Vagina (tissue), 2 donors: ENCODE results near the gene TDRD3. TPM values are rescaled to one million over a fixed set of nuclear protein-coding genes. Genes with fewer than 3 reads are reported as not detected.

Experiments used
- DNase-seq, 2 donors: peaks; one replicate each; pipeline ENCODE4 v3.0.0-alpha.2; 2017; ENCODE audit errors: extremely low spot score in 2 of 2
- H3K27ac ChIP-seq: fragments of 200-600 bp; sonication (generic); one replicate; pipeline ENCODE4 v1.5.1; 2019
- H3K27me3 ChIP-seq: fragments of 200-600 bp; sonication (generic); one replicate; pipeline ENCODE4 v1.5.1; 2019
- H3K36me3 ChIP-seq, 2 donors: fragments of 200-600 bp; sonication (generic); one replicate each; pipeline ENCODE4 v1.5.1; 2017 to 2019
- H3K4me1 ChIP-seq: fragments of 200-600 bp; sonication (generic); one replicate; pipeline ENCODE4 v1.5.1; 2019
- H3K4me3 ChIP-seq, 2 donors: fragments of 200-600 bp; sonication (generic); 1 replicate in 1 of 2; 2 replicates in 1 of 2; pipeline ENCODE4 v1.5.1; 2016 to 2019
- H3K9me3 ChIP-seq: fragments of 200-600 bp; sonication (generic); one replicate; pipeline ENCODE4 v1.5.1; 2019
- POLR2A ChIP-seq, 2 donors: fragments of 450-650 bp; IDR thresholded peaks; one replicate each; pipeline ENCODE4 v1.6.1; 2017; ENCODE audit warnings: antibody characterized with exemption in 2 of 2, mild to moderate bottlenecking in 2 of 2, moderate library complexity in 2 of 2
- POLR2AphosphoS5 ChIP-seq, 2 donors: sonication (generic); formaldehyde crosslinking; IDR thresholded peaks; one replicate each; pipeline ENCODE4 v1.9.0; 2017; ENCODE audit warnings: antibody characterized with exemption in 2 of 2, mild to moderate bottlenecking in 2 of 2, low read depth in 1 of 2; ENCODE audit not compliant: insufficient read depth in 1 of 2
- intact Hi-C: fragments of 100-400 bp; cut with DNase I; formaldehyde crosslinking; loops from one replicate; pipeline ENCODE4 v1.15.1; 2023
- total RNA-seq: library from RNA; depleted of rRNA; stranded (reverse); fragments of >200 nt; gene quantifications from one replicate; pipeline ENCODE4 v1.2.3, GENCODE V29; 2016
- TF ChIP-seq, protein P1 (sequence below), 3 experiments: fragments of 450-650 bp in 2 of 3; fragments of 200-600 bp in 1 of 3; sonication (generic) in 1 of 3; IDR thresholded peaks; one replicate each; pipeline ENCODE4 v1.5.1; 2017 to 2019; ENCODE audit warnings: antibody characterized with exemption in 3 of 3, mild to moderate bottlenecking in 2 of 3, moderate library complexity in 2 of 3

TDRD3 gene
- total RNA-seq, 1 donor from 2014 or later: 24.6 TPM

DNA sequence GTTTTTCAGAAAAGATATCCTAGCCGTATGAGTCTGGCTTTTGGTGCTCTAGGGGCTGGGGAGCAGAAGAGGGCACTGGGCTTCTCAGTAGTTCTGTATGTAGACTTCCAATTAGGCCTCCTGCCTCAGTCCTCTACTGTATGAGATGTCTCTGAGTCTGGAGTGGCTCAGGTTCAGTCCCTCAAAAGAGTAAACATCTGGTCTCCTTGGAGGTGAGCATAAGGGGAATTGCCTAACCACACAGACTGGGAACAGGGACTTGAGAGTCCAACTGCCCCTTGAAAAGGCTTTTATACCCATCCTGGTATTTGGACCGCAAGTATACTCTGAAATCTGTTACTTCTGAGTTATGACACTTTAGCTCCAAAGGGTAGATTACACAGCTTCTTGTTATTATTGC, 214.5 kb downstream of the TDRD3 start:
- no peaks in the 10 kb centered on the region for H3K36me3 ChIP-seq
- DNase-seq: no peak
- H3K9me3 ChIP-seq: no peaks in the 10 kb centered on the region
- H3K27me3 ChIP-seq: no peaks in the 10 kb centered on the region
- H3K27ac ChIP-seq: no peak overlapping the region
- no peak for TF ChIP-seq POLR2AphosphoS5 (IDR thresholded peaks at IDR 0.05; ENCODE audit: insufficient read depth in 1 of 2, low read depth in 1 of 2)
- intact Hi-C loops: no loop called here
- H3K4me3 ChIP-seq: no peak overlapping the region
- H3K4me1 ChIP-seq: no peaks in the 10 kb centered on the region

DNA sequence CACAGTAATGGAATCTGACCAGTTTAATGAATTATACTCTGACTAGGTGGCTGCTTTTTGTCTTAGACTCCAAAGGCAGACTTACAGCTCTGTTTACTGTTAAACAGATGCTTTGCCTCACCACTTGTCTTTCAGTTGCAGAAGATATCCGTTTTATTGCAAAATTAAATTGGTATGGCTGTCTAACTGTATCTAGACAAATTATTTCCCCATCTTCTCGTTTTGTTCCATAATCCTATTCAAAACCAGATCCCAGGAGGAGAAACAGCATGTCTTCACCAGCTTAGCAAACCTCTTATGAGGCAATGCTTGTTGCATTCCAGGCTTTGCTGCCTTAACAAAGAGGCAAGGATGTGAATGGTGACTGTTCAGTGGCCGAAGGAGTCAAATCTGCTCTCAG, 215.6 kb downstream of the TDRD3 start:
- Histone ChIP-seq H3K36me3 (no peaks in the 10 kb centered on the region), H3K4me1 (no peaks in the 10 kb centered on the region), H3K9me3 (no peaks in the 10 kb centered on the region), H3K27ac (no peak overlapping the region), H3K27me3 (no peaks in the 10 kb centered on the region), H3K4me3 (no peak overlapping the region)
- TF ChIP-seq, protein P1, sequence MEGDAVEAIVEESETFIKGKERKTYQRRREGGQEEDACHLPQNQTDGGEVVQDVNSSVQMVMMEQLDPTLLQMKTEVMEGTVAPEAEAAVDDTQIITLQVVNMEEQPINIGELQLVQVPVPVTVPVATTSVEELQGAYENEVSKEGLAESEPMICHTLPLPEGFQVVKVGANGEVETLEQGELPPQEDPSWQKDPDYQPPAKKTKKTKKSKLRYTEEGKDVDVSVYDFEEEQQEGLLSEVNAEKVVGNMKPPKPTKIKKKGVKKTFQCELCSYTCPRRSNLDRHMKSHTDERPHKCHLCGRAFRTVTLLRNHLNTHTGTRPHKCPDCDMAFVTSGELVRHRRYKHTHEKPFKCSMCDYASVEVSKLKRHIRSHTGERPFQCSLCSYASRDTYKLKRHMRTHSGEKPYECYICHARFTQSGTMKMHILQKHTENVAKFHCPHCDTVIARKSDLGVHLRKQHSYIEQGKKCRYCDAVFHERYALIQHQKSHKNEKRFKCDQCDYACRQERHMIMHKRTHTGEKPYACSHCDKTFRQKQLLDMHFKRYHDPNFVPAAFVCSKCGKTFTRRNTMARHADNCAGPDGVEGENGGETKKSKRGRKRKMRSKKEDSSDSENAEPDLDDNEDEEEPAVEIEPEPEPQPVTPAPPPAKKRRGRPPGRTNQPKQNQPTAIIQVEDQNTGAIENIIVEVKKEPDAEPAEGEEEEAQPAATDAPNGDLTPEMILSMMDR (IDR thresholded peaks at IDR 0.05): no peak
- no peak for TF ChIP-seq POLR2AphosphoS5 (IDR thresholded peaks at IDR 0.05; ENCODE audit: insufficient read depth in 1 of 2, low read depth in 1 of 2)
- TF ChIP-seq POLR2A (IDR thresholded peaks at IDR 0.05): no peak
- no peak for DNase-seq
- intact Hi-C loops: no loop called here

DNA sequence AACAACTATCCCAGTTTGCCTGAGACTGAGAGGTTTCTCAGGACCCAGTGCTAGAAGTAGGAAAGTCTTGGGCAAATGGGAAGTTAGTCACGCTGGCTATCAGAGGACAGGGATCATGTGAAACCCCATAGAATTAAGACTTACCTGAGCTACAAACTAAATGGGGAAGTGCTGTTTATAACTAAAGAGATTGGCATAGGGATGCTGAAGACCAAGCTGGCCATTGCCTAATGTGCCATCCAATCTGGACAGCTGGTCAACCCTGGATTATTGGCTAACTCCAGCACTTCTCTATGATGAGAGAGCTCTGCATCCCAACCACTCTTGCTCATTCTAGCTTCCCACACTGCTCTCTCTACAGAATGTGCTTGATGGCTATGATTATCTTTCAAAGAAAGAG, 216.1 kb downstream of the TDRD3 start:
- no peaks in the 10 kb centered on the region for H3K36me3 ChIP-seq
- H3K4me1 ChIP-seq: no peaks in the 10 kb centered on the region
- no peaks in the 10 kb centered on the region for H3K27me3 ChIP-seq
- TF ChIP-seq, protein P1 (IDR thresholded peaks at IDR 0.05): no peak
- no peak for TF ChIP-seq POLR2A (IDR thresholded peaks at IDR 0.05)
- TF ChIP-seq POLR2AphosphoS5 (IDR thresholded peaks at IDR 0.05; ENCODE audit: insufficient read depth in 1 of 2, low read depth in 1 of 2): no peak
- no peak overlapping the region for H3K27ac ChIP-seq
- no peak overlapping the region for H3K4me3 ChIP-seq
- H3K9me3 ChIP-seq: no peaks in the 10 kb centered on the region
- no peak for DNase-seq
- intact Hi-C loops: no loop called here

DNA sequence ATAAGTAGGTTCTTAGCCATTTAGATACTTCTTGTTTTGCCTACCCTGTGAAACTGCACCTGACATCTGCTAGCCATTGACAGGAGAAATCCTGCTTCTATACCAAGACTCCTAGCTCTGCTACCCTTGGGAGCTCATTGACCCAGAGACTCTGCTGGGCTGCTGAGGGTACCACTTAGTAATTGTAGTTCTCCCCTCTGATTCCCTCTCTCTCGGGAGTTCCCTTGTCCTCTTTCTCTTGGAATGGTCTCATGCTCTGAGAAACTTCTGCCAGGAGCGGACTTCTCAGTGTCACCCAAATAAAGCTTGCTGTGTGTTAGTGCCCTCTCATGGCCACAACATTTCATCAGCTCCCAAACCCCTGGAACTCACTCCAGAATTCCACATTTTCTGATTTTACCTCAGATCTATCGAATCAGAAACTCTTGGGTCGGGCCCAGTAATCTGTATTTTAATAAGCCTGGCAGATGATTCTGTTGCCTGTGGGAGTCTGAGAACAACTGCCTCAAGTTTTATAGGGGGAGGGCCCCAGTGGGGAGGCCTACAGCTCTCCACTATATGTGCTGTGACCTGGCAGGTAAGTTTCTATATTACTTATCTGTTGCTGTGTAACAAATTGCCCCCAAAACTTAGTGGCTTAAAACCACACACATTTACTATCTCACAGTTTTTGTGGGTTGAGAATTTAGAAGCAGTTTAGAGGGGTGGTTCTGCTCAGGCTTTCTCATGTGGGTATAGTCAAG, 221.1 kb downstream of the TDRD3 start:
- TF ChIP-seq POLR2A (IDR thresholded peaks at IDR 0.05): no peak
- TF ChIP-seq POLR2AphosphoS5 (IDR thresholded peaks at IDR 0.05; ENCODE audit: insufficient read depth in 1 of 2, low read depth in 1 of 2): no peak
- TF ChIP-seq, protein P1 (IDR thresholded peaks at IDR 0.05): no peak
- no peak overlapping the region for H3K4me3 ChIP-seq
- no peaks in the 10 kb centered on the region for H3K27me3 ChIP-seq
- no peak overlapping the region for H3K27ac ChIP-seq
- no peaks in the 10 kb centered on the region for H3K9me3 ChIP-seq
- no peaks in the 10 kb centered on the region for H3K36me3 ChIP-seq
- DNase-seq: no peak
- H3K4me1 ChIP-seq: no peaks in the 10 kb centered on the region
- intact Hi-C loops: no loop called here

DNA sequence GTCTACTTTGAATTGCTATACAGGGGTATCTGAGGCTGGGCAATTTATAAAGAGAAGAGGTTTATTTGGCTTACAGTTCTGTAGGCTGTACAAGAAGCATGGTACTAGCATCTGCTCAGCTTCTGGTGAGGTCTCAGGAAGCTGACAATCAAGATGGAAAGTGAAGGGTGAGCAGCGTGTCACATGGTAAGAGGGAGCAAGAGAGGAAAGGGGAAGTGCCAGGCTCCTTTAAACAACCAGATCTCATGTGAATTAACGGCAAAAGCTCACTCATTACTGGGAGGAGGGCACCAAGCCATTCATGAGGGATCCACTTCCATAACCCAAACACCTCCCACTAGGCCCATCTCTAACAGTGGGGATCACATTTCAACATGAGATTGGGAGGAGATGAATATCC, 222.4 kb downstream of the TDRD3 start:
- no peak for DNase-seq
- H3K9me3 ChIP-seq: no peaks in the 10 kb centered on the region

More for the DNA sequence above, 222.4 kb downstream of the TDRD3 start:
- no peaks in the 10 kb centered on the region for H3K4me1 ChIP-seq
- intact Hi-C loops: no loop called here
- H3K27ac ChIP-seq: no peak overlapping the region
- H3K36me3 ChIP-seq: no peaks in the 10 kb centered on the region
- H3K27me3 ChIP-seq: no peaks in the 10 kb centered on the region
- TF ChIP-seq POLR2A (IDR thresholded peaks at IDR 0.05): no peak
- TF ChIP-seq, protein P1 (IDR thresholded peaks at IDR 0.05): no peak
- TF ChIP-seq POLR2AphosphoS5 (IDR thresholded peaks at IDR 0.05; ENCODE audit: insufficient read depth in 1 of 2, low read depth in 1 of 2): no peak
- no peak overlapping the region for H3K4me3 ChIP-seq
